Activated B cell treated with CpG ODN at 0.5 μM for 24 hours (primary cell): Measurements from ENCODE around the gene GLS. TPM values are rescaled to one million over a fixed set of nuclear protein-coding genes. Genes with fewer than 3 reads are reported as not detected.

Experiments
- ATAC-seq: fragments of 200-7000 bp; cut with Tn5 transposase; one replicate; pipeline ENCODE4 v1.10.0; 2021; ENCODE audit warnings: low read depth, mild to moderate bottlenecking, moderate library complexity
- CTCF ChIA-PET: fragments of 350-600 bp; sonication (Branson Sonifier 250); formaldehyde crosslinking; loops from one replicate; lab custom pipeline; 2021; ENCODE audit warnings: antibody characterized with exemption; lab: Charles Lee
- POLR2A ChIA-PET: fragments of 350-600 bp; sonication (Branson Sonifier 250); formaldehyde crosslinking; loops from one replicate; lab custom pipeline; 2021; ENCODE audit warnings: antibody characterized with exemption; lab: Charles Lee
- DNase-seq: peaks from one replicate; pipeline ENCODE4 v3.0.0; 2022
- H3K27ac Mint-ChIP-seq: one replicate; pipeline ENCODE4 v1.8.0; 2020; ENCODE audit warnings: mixed read lengths
- H3K27me3 Mint-ChIP-seq: one replicate; pipeline ENCODE4 v1.8.0; 2021; ENCODE audit warnings: mixed read lengths
- H3K36me3 Mint-ChIP-seq: one replicate; pipeline ENCODE4 v1.8.0; 2021; ENCODE audit warnings: low read depth, mixed read lengths
- H3K4me1 Mint-ChIP-seq: one replicate; pipeline ENCODE4 v1.8.0; 2021; ENCODE audit warnings: mixed read lengths
- H3K4me3 Mint-ChIP-seq: one replicate; pipeline ENCODE4 v1.8.0; 2020; ENCODE audit warnings: mild to moderate bottlenecking, mixed read lengths
- H3K9me3 Mint-ChIP-seq: one replicate; pipeline ENCODE4 v1.8.0; 2020; ENCODE audit warnings: mixed read lengths
- intact Hi-C: fragments of 100-400 bp; cut with micrococcal nuclease; formaldehyde crosslinking; loops from one replicate; pipeline ENCODE4 v1.15.1; 2024
- total RNA-seq: library from RNA; stranded (reverse); gene quantifications from 2 replicates; pipeline ENCODE4 v1.2.3, GENCODE V29; 2022
- TF ChIP-seq, protein P1 (sequence below): fragments of 200-600 bp; IDR thresholded peaks from one replicate; pipeline ENCODE4 v1.8.0; 2022; ENCODE audit warnings: antibody characterized with exemption, mild to moderate bottlenecking

The GLS gene
- total RNA-seq, 1 donor from 2014 or later = 255 TPM

- ATAC-seq = no peak
- no peaks in the 10 kb centered on the region for H3K9me3 Mint-ChIP-seq
- no peak for DNase-seq
- H3K36me3 Mint-ChIP-seq = peaks cover 10% of the 10 kb centered on the region
- ChIA-PET POLR2A (interaction anchor here (6.2 kb wide), 1 partner anchor 26 kb away, joined by 50 read pairs; the partner anchor contains the start of gene GLS), CTCF (no interaction called here)
- H3K4me3 Mint-ChIP-seq = no peak overlapping the region
- intact Hi-C loops = no loop called here
- H3K27me3 Mint-ChIP-seq = no peaks in the 10 kb centered on the region
- peaks cover 13% of the 10 kb centered on the region for H3K4me1 Mint-ChIP-seq
- TF ChIP-seq, protein P1, sequence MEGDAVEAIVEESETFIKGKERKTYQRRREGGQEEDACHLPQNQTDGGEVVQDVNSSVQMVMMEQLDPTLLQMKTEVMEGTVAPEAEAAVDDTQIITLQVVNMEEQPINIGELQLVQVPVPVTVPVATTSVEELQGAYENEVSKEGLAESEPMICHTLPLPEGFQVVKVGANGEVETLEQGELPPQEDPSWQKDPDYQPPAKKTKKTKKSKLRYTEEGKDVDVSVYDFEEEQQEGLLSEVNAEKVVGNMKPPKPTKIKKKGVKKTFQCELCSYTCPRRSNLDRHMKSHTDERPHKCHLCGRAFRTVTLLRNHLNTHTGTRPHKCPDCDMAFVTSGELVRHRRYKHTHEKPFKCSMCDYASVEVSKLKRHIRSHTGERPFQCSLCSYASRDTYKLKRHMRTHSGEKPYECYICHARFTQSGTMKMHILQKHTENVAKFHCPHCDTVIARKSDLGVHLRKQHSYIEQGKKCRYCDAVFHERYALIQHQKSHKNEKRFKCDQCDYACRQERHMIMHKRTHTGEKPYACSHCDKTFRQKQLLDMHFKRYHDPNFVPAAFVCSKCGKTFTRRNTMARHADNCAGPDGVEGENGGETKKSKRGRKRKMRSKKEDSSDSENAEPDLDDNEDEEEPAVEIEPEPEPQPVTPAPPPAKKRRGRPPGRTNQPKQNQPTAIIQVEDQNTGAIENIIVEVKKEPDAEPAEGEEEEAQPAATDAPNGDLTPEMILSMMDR = no peak
- H3K27ac Mint-ChIP-seq = no peak overlapping the region
Observed at GRCh38 chr2:190855245-190855644, 25.4 kb upstream of the GLS start.

- H3K36me3 Mint-ChIP-seq = peaks cover 21% of the 10 kb centered on the region
- H3K27ac Mint-ChIP-seq = no peak overlapping the region
- ATAC-seq (no peak), DNase-seq (no peak)
- H3K4me3 Mint-ChIP-seq = no peak overlapping the region
- TF ChIP-seq, protein P1 = no peak
- ChIA-PET POLR2A (interaction anchor here (0.6 kb wide), 1 partner anchor 20 kb away, joined by 3 read pairs; no protein-coding TSS in a partner anchor), CTCF (no interaction called here)
- H3K4me1 Mint-ChIP-seq = peaks cover 13% of the 10 kb centered on the region
- H3K9me3 Mint-ChIP-seq = peaks cover 1% of the 10 kb centered on the region
- intact Hi-C loops = no loop called here
- H3K27me3 Mint-ChIP-seq = no peaks in the 10 kb centered on the region
Observed at GRCh38 chr2:190856985-190857384, 23.6 kb upstream of the GLS start.

DNA sequence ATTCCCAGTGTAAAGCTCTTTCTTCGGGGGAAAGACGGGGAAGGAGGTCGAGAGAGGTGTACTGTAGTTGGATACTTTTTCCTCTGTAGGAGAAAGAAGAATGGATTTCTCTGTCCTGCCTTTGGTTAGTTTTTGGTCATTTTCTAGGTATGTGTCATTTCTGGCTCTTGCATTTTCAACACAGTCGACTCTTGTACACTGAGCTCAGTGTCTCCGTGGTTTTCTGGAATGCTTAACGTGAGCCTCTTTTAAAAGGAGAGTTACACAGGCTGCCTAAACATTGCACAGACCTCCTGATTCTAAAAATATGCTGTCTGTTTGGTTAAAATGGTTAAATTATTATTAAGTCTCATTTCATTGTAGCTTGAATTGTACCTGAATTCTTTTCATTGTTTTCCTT is 21.8 kb upstream of the GLS start:
- intact Hi-C loops = no loop called here
- ChIA-PET POLR2A (interaction anchor here (0.6 kb wide), 1 partner anchor 11 kb away, joined by 4 read pairs; no protein-coding TSS in a partner anchor), CTCF (interaction anchor here (1.7 kb wide), 1 partner anchor 8 kb away, joined by 8 read pairs; no protein-coding TSS in a partner anchor)

DNA sequence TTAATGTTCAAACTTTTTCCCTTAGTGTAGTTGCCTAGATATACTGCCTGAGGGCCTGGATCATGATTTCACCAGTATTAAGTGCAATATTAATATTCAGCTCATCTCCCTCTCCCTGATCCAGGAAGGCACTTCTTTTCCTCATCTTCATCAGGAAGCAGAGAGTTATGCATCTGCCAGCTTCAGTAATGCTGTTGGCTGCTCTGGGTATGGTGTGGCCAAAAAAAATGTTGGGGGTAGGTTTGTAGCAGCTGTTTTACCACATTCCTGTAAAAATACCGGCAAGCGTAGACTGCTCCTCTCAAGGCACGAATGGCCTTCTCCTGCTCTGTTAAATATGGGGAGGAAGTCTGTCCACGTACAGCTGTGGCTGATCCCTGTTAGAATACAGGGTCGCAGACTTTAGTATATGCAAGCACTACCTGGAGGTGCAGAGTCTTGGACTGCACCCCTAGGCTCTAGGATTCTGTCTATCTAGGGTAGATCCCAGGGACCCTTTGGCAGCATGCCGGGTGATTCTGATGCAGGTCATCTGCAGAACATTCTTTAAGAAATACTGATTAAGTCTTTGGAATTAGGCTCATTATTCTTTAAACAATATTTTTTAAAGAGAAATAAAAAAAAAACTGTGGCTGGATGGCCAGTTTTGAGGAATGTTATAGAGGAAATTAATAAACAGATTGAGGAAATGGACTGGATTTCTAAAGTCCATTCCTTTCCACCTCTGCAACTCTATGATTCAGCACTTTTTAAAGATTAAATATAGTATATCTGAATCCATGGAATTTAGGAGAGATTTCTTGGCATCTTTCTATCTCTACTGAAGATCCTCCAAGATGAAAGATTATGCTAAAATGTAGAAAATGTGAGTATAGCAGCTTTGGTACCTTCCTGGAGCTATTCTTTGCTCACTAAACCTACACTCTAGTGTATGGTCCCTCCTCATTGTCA is 21.0 kb upstream of the GLS start:
- Mint-ChIP-seq H3K9me3 (peaks cover 2% of the 10 kb centered on the region), H3K27me3 (no peaks in the 10 kb centered on the region), H3K4me3 (no peak overlapping the region), H3K4me1 (peaks cover 1% of the 10 kb centered on the region), H3K27ac (no peak overlapping the region), H3K36me3 (peaks cover 31% of the 10 kb centered on the region)
- intact Hi-C loops = no loop called here
- DNase-seq = no peak
- ChIA-PET CTCF (interaction anchor here (1.7 kb wide), 1 partner anchor 9 kb away, joined by 8 read pairs; no protein-coding TSS in a partner anchor), POLR2A (interaction anchor here (0.6 kb wide), 1 partner anchor 11 kb away, joined by 4 read pairs; no protein-coding TSS in a partner anchor)
- ATAC-seq = no peak
- TF ChIP-seq, protein P1 = no peak

More for the DNA sequence above, 21.8 kb upstream of the GLS start:
- Mint-ChIP-seq H3K36me3 (peaks cover 28% of the 10 kb centered on the region), H3K4me1 (peaks cover 8% of the 10 kb centered on the region), H3K9me3 (peaks cover 2% of the 10 kb centered on the region), H3K27me3 (no peaks in the 10 kb centered on the region), H3K27ac (no peak overlapping the region), H3K4me3 (no peak overlapping the region)
- ATAC-seq = no peak
- no peak for DNase-seq
- TF ChIP-seq, protein P1 = no peak
